Measurements from ENCODE around the gene MRPL17.

MRPL17 gene

GRCh38 chr11:6631361-6631890 lies 51.7 kb downstream of the MRPL17 start:
- FAIRE-seq = no peak

GRCh38 chr11:6630632-6631291 lies 52.4 kb downstream of the MRPL17 start:
- no peak for FAIRE-seq
